Astrocyte (in vitro differentiated cells and primary cell): ENCODE measurements around the gene LFNG. TPM values are rescaled to one million over a fixed set of nuclear protein-coding genes. Genes with fewer than 3 reads are reported as not detected.
A peak's percentile ranks its signal among the peaks of the same experiment; 100 is the strongest.

Experiments
- DNase-seq: peaks from one replicate; pipeline ENCODE4 v3.0.0-alpha.2; 2010; ENCODE audit warnings: low read depth
- FAIRE-seq: peaks from 2 replicates; lab custom pipeline; 2011; peaks lifted over from hg19 to GRCh38; lab: Jason Lieb, UNC
- H2AFZ ChIP-seq: 2 replicates; pipeline ENCODE4 v1.6.0; 2012; ENCODE audit warnings: low read depth, low read length, inconsistent platforms
- H3K27ac ChIP-seq: 2 replicates; pipeline ENCODE4 v1.5.1; 2011; ENCODE audit warnings: low read depth, low read length, inconsistent platforms
- H3K27me3 ChIP-seq: 2 replicates; pipeline ENCODE4 v1.6.0; 2011; ENCODE audit warnings: low read length, inconsistent platforms; ENCODE audit not compliant: insufficient read depth
- H3K36me3 ChIP-seq: 2 replicates; pipeline ENCODE4 v1.5.1; 2011; ENCODE audit warnings: low read length, inconsistent platforms; ENCODE audit not compliant: insufficient read depth
- H3K4me1 ChIP-seq: 2 replicates; pipeline ENCODE4 v1.5.1; 2011; ENCODE audit warnings: low read length, inconsistent platforms; ENCODE audit not compliant: insufficient read depth
- H3K4me2 ChIP-seq: 2 replicates; pipeline ENCODE4 v1.6.0; 2012; ENCODE audit warnings: low read length, inconsistent platforms
- H3K4me3 ChIP-seq: 2 replicates; pipeline ENCODE4 v1.5.1; 2011; ENCODE audit warnings: low read depth, mild to moderate bottlenecking, low read length, inconsistent platforms; ENCODE audit not compliant: insufficient read depth
- H3K79me2 ChIP-seq: 2 replicates; pipeline ENCODE4 v1.6.0; 2012; ENCODE audit warnings: mild to moderate bottlenecking, low read length, inconsistent platforms; ENCODE audit not compliant: insufficient read depth
- H3K9ac ChIP-seq: 2 replicates; pipeline ENCODE4 v1.6.0; 2012; ENCODE audit warnings: mild to moderate bottlenecking, low read length, inconsistent platforms
- H3K9me3 ChIP-seq: 2 replicates; pipeline ENCODE4 v1.5.1; 2012; ENCODE audit warnings: low read depth, mild to moderate bottlenecking, low read length, inconsistent platforms; ENCODE audit not compliant: insufficient read depth
- H4K20me1 ChIP-seq: 2 replicates; pipeline ENCODE4 v1.6.0; 2012; ENCODE audit warnings: low read length, inconsistent platforms; ENCODE audit not compliant: insufficient read depth
- H3K27ac Mint-ChIP-seq: one replicate; pipeline ENCODE4 v1.8.0; 2021; ENCODE audit warnings: mild to moderate bottlenecking, mixed read lengths; ENCODE audit not compliant: unreplicated experiment
- H3K27me3 Mint-ChIP-seq: one replicate; pipeline ENCODE4 v1.8.0; 2021; ENCODE audit warnings: low read depth, mixed read lengths; ENCODE audit not compliant: unreplicated experiment
- H3K36me3 Mint-ChIP-seq: one replicate; pipeline ENCODE4 v1.8.0; 2021; ENCODE audit warnings: low read depth, mixed read lengths; ENCODE audit not compliant: unreplicated experiment
- H3K4me1 Mint-ChIP-seq: one replicate; pipeline ENCODE4 v1.8.0; 2021; ENCODE audit warnings: low read depth, mixed read lengths; ENCODE audit not compliant: unreplicated experiment
- H3K4me3 Mint-ChIP-seq: one replicate; pipeline ENCODE4 v1.8.0; 2021; ENCODE audit warnings: mild to moderate bottlenecking, moderate library complexity, mixed read lengths; ENCODE audit not compliant: unreplicated experiment
- H3K9me3 Mint-ChIP-seq: one replicate; pipeline ENCODE4 v1.8.0; 2021; ENCODE audit warnings: mild to moderate bottlenecking, mixed read lengths; ENCODE audit not compliant: unreplicated experiment
- CTCF ChIP-seq: IDR thresholded peaks from 2 replicates; pipeline ENCODE4 v1.5.1; 2011; ENCODE audit warnings: low read depth, mild to moderate bottlenecking, inconsistent platforms, low read length, moderate library complexity; ENCODE audit not compliant: insufficient read depth
- EZH2 ChIP-seq: IDR thresholded peaks from 2 replicates; pipeline ENCODE4 v1.6.1; 2012; ENCODE audit warnings: mild to moderate bottlenecking, low read length, inconsistent platforms; ENCODE audit not compliant: insufficient read depth
- total RNA-seq: library from RNA; stranded (reverse); gene quantifications from 2 replicates; pipeline ENCODE4 v1.2.1, GENCODE V29; 2021

LFNG gene
- total RNA-seq, 1 donor from 2014 or later: 58.6 TPM

- Histone ChIP-seq H4K20me1 (peaks cover 5% of the 10 kb centered on the region), H3K27me3 (no peaks in the 10 kb centered on the region), H3K79me2 (no peaks in the 10 kb centered on the region), H3K9me3 (no peaks in the 10 kb centered on the region), H3K4me2 (no peak overlapping the region), H3K4me1 (no peaks in the 10 kb centered on the region), H3K4me3 (no peak overlapping the region), H3K36me3 (no peaks in the 10 kb centered on the region), H3K27ac (no peak overlapping the region), H2AFZ (no peak overlapping the region), H3K9ac (no peak overlapping the region)
- Mint-ChIP-seq H3K4me1 (no peaks in the 10 kb centered on the region), H3K27me3 (no peaks in the 10 kb centered on the region), H3K4me3 (no peak overlapping the region), H3K9me3 (no peaks in the 10 kb centered on the region), H3K36me3 (peaks cover 10% of the 10 kb centered on the region), H3K27ac (no peak overlapping the region)
- FAIRE-seq (no peak), DNase-seq (no peak)
- no peak for TF ChIP-seq EZH2
- no peak for TF ChIP-seq CTCF
Observed at GRCh38 chr7:2546776-2547586, 27.4 kb downstream of the LFNG start.

GRCh38 chr7:2551418-2551817, 31.8 kb downstream of the LFNG start:
- peaks cover 4% of the 10 kb centered on the region for H3K36me3 Mint-ChIP-seq
- Histone ChIP-seq H3K27me3 (no peaks in the 10 kb centered on the region), H3K4me3 (no peak overlapping the region), H3K27ac (no peak overlapping the region), H4K20me1 (peaks cover 20% of the 10 kb centered on the region), H3K4me1 (peaks cover 8% of the 10 kb centered on the region), H3K9me3 (no peaks in the 10 kb centered on the region), H3K4me2 (no peak overlapping the region), H3K79me2 (peaks cover 11% of the 10 kb centered on the region), H3K9ac (no peak overlapping the region), H3K36me3 (no peaks in the 10 kb centered on the region), H2AFZ (no peak overlapping the region)
- H3K9me3 Mint-ChIP-seq: no peaks in the 10 kb centered on the region
- H3K4me1 Mint-ChIP-seq: peaks cover 1% of the 10 kb centered on the region
- H3K27me3 Mint-ChIP-seq: no peaks in the 10 kb centered on the region
- FAIRE-seq (no peak), DNase-seq (no peak)
- H3K4me3 Mint-ChIP-seq: no peak overlapping the region
- no peak overlapping the region for H3K27ac Mint-ChIP-seq
- TF ChIP-seq CTCF (no peak), EZH2 (no peak)

- no peaks in the 10 kb centered on the region for H3K9me3 ChIP-seq
- no peaks in the 10 kb centered on the region for H3K27me3 ChIP-seq
- TF ChIP-seq CTCF: no peak
- no peak for TF ChIP-seq EZH2
- Mint-ChIP-seq H3K36me3 (peaks cover 2% of the 10 kb centered on the region), H3K4me3 (peak overlapping the region; percentile 36), H3K9me3 (no peaks in the 10 kb centered on the region), H3K27me3 (no peaks in the 10 kb centered on the region), H3K4me1 (peaks cover 1% of the 10 kb centered on the region), H3K27ac (no peak overlapping the region)
- H4K20me1 ChIP-seq: peaks cover 20% of the 10 kb centered on the region
- H3K4me2 ChIP-seq: no peak overlapping the region
- H3K27ac ChIP-seq: no peak overlapping the region
- peaks cover 8% of the 10 kb centered on the region for H3K4me1 ChIP-seq
- peaks cover 11% of the 10 kb centered on the region for H3K79me2 ChIP-seq
- no peaks in the 10 kb centered on the region for H3K36me3 ChIP-seq
- no peak overlapping the region for H3K9ac ChIP-seq
- H3K4me3 ChIP-seq: no peak overlapping the region
- no peak overlapping the region for H2AFZ ChIP-seq
- FAIRE-seq (no peak), DNase-seq (no peak)
Observed at GRCh38 chr7:2553108-2553507, 33.5 kb downstream of the LFNG start.
